ENCODE data around the gene CHCHD6. TPM values are rescaled to one million over a fixed set of nuclear protein-coding genes. Genes with fewer than 3 reads are reported as not detected.

CHCHD6 gene
- total RNA-seq, 2 donors from 2014 or later = 9.3 to 13.2 TPM

DNA sequence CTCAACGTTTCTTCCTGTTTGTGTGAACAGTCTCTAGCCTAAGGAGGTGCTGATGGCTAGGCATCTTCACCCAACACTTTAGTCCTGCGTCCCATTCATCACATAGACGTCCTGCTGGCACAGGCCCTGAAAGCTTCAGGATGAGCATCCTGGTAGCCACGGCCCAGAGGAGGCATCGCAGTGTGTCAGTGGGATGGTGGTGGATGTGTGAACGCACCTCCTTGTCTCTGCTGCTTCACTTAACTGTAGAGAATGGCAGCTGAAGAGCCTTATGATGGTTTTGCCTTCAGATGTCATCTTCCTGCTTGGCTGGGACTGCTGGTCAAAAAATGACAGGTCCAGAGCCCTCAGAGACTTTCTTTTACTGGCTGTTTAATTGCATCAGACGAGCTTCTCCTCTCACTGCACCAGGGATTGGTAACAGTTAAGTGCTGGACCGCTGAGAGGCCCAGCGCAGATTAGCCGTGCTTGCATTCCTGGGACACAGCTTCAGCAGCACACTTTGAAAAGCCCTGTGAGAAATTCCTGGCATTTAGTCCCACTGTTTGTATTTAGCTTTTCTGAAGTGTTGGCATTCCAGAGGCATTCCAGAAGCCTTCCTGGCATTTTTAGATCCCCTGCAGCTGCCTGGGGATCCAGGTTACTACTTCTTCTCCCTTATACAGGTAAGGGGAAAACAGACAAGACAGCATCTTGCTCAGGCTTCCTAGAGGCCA, 146.5 kb downstream of the CHCHD6 start:
- no peak overlapping the region for H3K27ac ChIP-seq
- H3K9ac ChIP-seq (ENCODE audit: low read depth in 2 of 2, low read length in 2 of 2) = no peak overlapping the region
- H3K27me3 ChIP-seq = no peaks in the 10 kb centered on the region
- H3K36me3 ChIP-seq = no peaks in the 10 kb centered on the region
- no peak overlapping the region for H3K4me3 ChIP-seq
- intact Hi-C loops (cut with DNase I) = no loop called here
- TF ChIP-seq CTCF (IDR thresholded peaks at IDR 0.05) = no peak
- no peaks in the 10 kb centered on the region for H3K4me1 ChIP-seq
- no peaks in the 10 kb centered on the region for H3K9me3 ChIP-seq
- no peak for DNase-seq

GRCh38 chr3:126851382-126851781, 147.3 kb downstream of the CHCHD6 start:
- Histone ChIP-seq H3K36me3 (no peaks in the 10 kb centered on the region), H3K9ac (ENCODE audit: low read depth in 2 of 2, low read length in 2 of 2) (no peak overlapping the region), H3K9me3 (no peaks in the 10 kb centered on the region), H3K4me1 (no peaks in the 10 kb centered on the region), H3K27me3 (no peaks in the 10 kb centered on the region), H3K27ac (no peak overlapping the region), H3K4me3 (no peak overlapping the region)
- no peak for DNase-seq
- no peak for TF ChIP-seq CTCF (IDR thresholded peaks at IDR 0.05)
- intact Hi-C loops (cut with DNase I) = no loop called here

GRCh38 chr3:126851934-126852333, 147.9 kb downstream of the CHCHD6 start:
- no peak for TF ChIP-seq CTCF (IDR thresholded peaks at IDR 0.05)
- no peak for DNase-seq
- Histone ChIP-seq H3K36me3 (no peaks in the 10 kb centered on the region), H3K4me3 (no peak overlapping the region), H3K4me1 (no peaks in the 10 kb centered on the region), H3K27me3 (no peaks in the 10 kb centered on the region), H3K9me3 (no peaks in the 10 kb centered on the region), H3K9ac (ENCODE audit: low read depth in 2 of 2, low read length in 2 of 2) (no peak overlapping the region), H3K27ac (no peak overlapping the region)
- intact Hi-C loops (cut with DNase I) = no loop called here

DNA sequence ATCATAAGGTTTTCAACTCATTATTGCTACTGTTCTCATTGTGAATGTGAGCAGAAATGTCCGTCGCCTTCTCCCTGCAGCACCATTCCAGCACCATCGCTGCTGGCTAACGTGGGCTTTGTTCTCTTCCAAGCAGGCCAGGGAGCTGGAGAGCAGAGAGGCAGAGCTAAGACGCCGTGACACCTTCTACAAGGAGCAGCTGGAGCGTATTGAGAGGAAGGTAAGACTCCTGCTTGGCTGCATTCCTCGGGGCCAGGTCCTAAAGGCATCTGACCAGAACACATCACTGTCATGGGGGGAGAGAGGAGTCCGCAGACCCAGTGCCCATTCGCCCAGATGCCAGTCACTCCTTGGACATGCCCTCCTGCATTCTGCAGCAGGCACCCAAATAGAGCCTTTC, 148.5 kb downstream of the CHCHD6 start:
- Histone ChIP-seq H3K4me1 (no peaks in the 10 kb centered on the region), H3K9me3 (no peaks in the 10 kb centered on the region), H3K9ac (ENCODE audit: low read depth in 2 of 2, low read length in 2 of 2) (no peak overlapping the region), H3K36me3 (no peaks in the 10 kb centered on the region), H3K27ac (no peak overlapping the region), H3K4me3 (no peak overlapping the region), H3K27me3 (no peaks in the 10 kb centered on the region)
- TF ChIP-seq CTCF (IDR thresholded peaks at IDR 0.05) = no peak
- intact Hi-C loops (cut with DNase I) = no loop called here
- no peak for DNase-seq

DNA sequence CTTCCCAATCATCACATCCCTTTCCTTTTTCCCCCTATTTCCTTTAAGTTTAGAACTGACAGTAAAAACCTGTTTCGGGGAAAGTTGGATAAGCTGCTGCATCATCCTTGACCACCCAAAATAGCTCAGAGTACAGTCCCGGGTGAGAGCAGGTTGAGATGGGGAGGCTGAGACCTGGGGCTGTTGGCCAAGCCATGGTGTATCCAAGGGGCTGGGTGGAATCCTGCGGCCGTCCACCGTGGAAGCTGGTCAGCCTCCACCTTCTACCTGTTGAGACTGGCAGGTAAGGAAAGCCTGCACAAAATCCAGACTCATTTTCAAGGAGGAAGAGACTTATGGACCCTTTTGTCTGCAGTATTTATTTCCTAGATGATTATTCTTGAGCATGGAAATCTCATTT, 150.6 kb downstream of the CHCHD6 start:
- no peaks in the 10 kb centered on the region for H3K9me3 ChIP-seq
- DNase-seq = no peak
- H3K9ac ChIP-seq (ENCODE audit: low read depth in 2 of 2, low read length in 2 of 2) = no peak overlapping the region
- no peaks in the 10 kb centered on the region for H3K27me3 ChIP-seq
- no peaks in the 10 kb centered on the region for H3K4me1 ChIP-seq
- no peaks in the 10 kb centered on the region for H3K36me3 ChIP-seq
- intact Hi-C loops (cut with DNase I) = no loop called here
- no peak overlapping the region for H3K4me3 ChIP-seq
- TF ChIP-seq CTCF (IDR thresholded peaks at IDR 0.05) = no peak
- no peak overlapping the region for H3K27ac ChIP-seq

All from colonic mucosa (tissue), 4 donors.